Measurements from ENCODE around the gene EDEM3. TPM values are rescaled to one million over a fixed set of nuclear protein-coding genes. Genes with fewer than 3 reads are reported as not detected.

The EDEM3 gene
- total and polyA plus RNA-seq, 9 of the 15 experiments (the other 6 are each of a cell fraction or from before 2014, with no cell fraction given) = 15.8 to 46.6 (median 28.0) TPM

DNA sequence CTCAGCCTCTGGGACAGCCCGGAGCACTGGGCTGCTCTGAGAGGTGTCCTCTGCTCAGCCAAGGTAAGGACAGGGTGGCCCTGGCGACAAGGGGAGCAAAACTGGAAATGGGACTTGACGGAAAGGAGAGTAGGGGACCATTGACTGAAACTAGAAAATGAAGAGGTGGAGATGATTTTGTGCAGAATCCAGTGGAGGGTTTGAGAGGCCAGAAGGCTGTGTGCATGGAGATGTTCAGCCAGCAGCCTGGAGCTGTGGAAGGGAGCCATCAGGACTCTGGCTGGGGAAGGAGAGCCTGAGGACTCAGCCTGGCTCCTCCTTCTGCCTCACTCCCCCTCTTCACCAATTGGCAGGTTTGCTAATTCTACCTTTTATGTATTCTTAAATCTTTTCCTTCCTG is 114.2 kb downstream of the EDEM3 start (continued):
- TF ChIP-seq, protein P1, sequence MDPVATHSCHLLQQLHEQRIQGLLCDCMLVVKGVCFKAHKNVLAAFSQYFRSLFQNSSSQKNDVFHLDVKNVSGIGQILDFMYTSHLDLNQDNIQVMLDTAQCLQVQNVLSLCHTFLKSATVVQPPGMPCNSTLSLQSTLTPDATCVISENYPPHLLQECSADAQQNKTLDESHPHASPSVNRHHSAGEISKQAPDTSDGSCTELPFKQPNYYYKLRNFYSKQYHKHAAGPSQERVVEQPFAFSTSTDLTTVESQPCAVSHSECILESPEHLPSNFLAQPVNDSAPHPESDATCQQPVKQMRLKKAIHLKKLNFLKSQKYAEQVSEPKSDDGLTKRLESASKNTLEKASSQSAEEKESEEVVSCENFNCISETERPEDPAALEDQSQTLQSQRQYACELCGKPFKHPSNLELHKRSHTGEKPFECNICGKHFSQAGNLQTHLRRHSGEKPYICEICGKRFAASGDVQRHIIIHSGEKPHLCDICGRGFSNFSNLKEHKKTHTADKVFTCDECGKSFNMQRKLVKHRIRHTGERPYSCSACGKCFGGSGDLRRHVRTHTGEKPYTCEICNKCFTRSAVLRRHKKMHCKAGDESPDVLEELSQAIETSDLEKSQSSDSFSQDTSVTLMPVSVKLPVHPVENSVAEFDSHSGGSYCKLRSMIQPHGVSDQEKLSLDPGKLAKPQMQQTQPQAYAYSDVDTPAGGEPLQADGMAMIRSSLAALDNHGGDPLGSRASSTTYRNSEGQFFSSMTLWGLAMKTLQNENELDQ (CRISPR knock-in tag; IDR thresholded peaks at IDR 0.05; ENCODE audit: borderline replicate concordance) = no peak
- TF ChIP-seq ZNF764 (CRISPR knock-in tag; IDR thresholded peaks at IDR 0.05; ENCODE audit: low read depth) = no peak
- no peak for TF ChIP-seq MEF2A (IDR thresholded peaks at IDR 0.05; ENCODE audit: control insufficient read depth, low read depth, low read length)
- TF ChIP-seq ZBED1 (IDR thresholded peaks at IDR 0.05) = no peak
- TF ChIP-seq PYGO2 (tag; IDR thresholded peaks at IDR 0.05) = no peak

Other genes with a start within 250 kb of the EDEM3 start
- gene NIBAN1, start 219.7 kb upstream of the EDEM3 start, total RNA-seq (2014; rRNA removed) = 16.2 and 17.8 TPM in 2 replicates
- gene NIBAN1, start 219.7 kb upstream of the EDEM3 start, total RNA-seq (2014; rRNA removed; fragmentation: Illumina TruSeq; extraction: Trizol) = 19.8 and 25.5 TPM in 2 replicates
- gene NIBAN1, start 219.7 kb upstream of the EDEM3 start, total RNA-seq (2015; rRNA removed; fragmentation: Illumina TruSeq; extraction: Trizol) = 15.3 and 15.9 TPM in 2 replicates
- 20.4 and 26.6 TPM in 2 replicates for gene NIBAN1, start 219.7 kb upstream of the EDEM3 start, total RNA-seq (2021)
- gene NIBAN1, start 219.7 kb upstream of the EDEM3 start, polyA plus RNA-seq (2011; rRNA removed) = 1.5 and 2.6 TPM in 2 replicates
- 19.3 and 20.3 TPM in 2 replicates for gene NIBAN1, start 219.7 kb upstream of the EDEM3 start, polyA plus RNA-seq (2014; fragmentation: Illumina TruSeq; extraction: Trizol)
- 1 to 10 TPM; 3.5 TPM for gene NIBAN1, start 219.7 kb upstream of the EDEM3 start, polyA plus RNA-seq (2014; fragmentation: Nextera tagmentation; extraction: Ambion mirVana)
- 12.4 and 16.2 TPM in 2 replicates for gene NIBAN1, start 219.7 kb upstream of the EDEM3 start, polyA plus RNA-seq (2014; rRNA removed)

Data from K562 (cell line).